GM18520 (cell line): ENCODE measurements around the gene C2orf74.
"Not testable (repeated sequence)": the region's sequence is repeated elsewhere in the genome, so short reads cannot be mapped to it uniquely, and the experiment has no call there.

Experiments
- ATAC-seq: cut with Tn5 transposase; IDR thresholded peaks from one replicate; pipeline ENCODE4 v1.9.1; 2021; ENCODE audit not compliant: unreplicated experiment

The C2orf74 gene

GRCh38 chr2:61172671-61173070 lies 10.7 kb downstream of the C2orf74 start:
- no peak for ATAC-seq

GRCh38 chr2:61173116-61173515 lies 11.1 kb downstream of the C2orf74 start:
- ATAC-seq, result no peak

GRCh38 chr2:61175036-61175435 lies 13.0 kb downstream of the C2orf74 start:
- no peak for ATAC-seq

GRCh38 chr2:61176755-61177726 lies 15.1 kb downstream of the C2orf74 start:
- peak; percentile 73 for ATAC-seq

- ATAC-seq, result peak; percentile 7
These were observed 15.9 kb downstream of the C2orf74 start for GRCh38 chr2:61177727-61178549.

GRCh38 chr2:61178603-61179545 lies 16.9 kb downstream of the C2orf74 start:
- ATAC-seq, result no peak

GRCh38 chr2:61179701-61180639 lies 18.0 kb downstream of the C2orf74 start:
- no peak for ATAC-seq

- ATAC-seq, result no peak
These were observed 18.7 kb downstream of the C2orf74 start for GRCh38 chr2:61180686-61181085.

GRCh38 chr2:61181382-61182058 lies 19.5 kb downstream of the C2orf74 start:
- no peak for ATAC-seq

- no peak for ATAC-seq
These were observed 20.0 kb downstream of the C2orf74 start for GRCh38 chr2:61182059-61182383.

GRCh38 chr2:61183795-61184194 lies 21.8 kb downstream of the C2orf74 start:
- no peak for ATAC-seq

GRCh38 chr2:61184263-61184662 lies 22.3 kb downstream of the C2orf74 start:
- no peak for ATAC-seq

- ATAC-seq, result no peak
These were observed 23.3 kb downstream of the C2orf74 start for GRCh38 chr2:61185231-61185728.

GRCh38 chr2:61187085-61187484 lies 25.1 kb downstream of the C2orf74 start:
- no peak for ATAC-seq

- ATAC-seq, result no peak
These were observed 31.9 kb downstream of the C2orf74 start for GRCh38 chr2:61193670-61194561.

GRCh38 chr2:61194646-61195045 lies 32.7 kb downstream of the C2orf74 start:
- not testable (repeated sequence) for ATAC-seq

GRCh38 chr2:61196671-61197070 lies 34.7 kb downstream of the C2orf74 start:
- ATAC-seq, result no peak

GRCh38 chr2:61205132-61205531 lies 43.1 kb downstream of the C2orf74 start:
- ATAC-seq, result no peak
